ENCODE results near the gene TEDC2.

Gene TEDC2

DNA sequence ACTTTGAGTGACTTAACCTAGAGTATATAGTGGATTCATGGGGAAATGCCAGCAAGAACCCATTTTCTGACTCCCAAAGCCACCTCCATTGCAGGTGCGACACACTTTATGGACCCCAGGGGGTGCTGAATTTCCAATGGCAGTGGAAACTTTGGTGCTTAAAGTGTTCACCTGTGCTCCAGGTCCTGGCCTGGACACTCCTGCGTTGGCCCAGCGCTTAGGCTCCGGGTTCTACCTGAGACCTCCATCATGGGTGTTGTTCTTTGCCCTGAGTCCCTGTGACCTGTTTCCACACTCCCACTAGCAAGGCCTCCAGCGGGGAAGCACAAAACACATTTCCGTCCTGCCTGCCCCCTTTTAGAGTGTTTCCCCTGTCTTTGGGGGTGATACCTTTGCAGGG, 27.6 kb upstream of the TEDC2 start:
- TF ChIP-seq, protein P1, sequence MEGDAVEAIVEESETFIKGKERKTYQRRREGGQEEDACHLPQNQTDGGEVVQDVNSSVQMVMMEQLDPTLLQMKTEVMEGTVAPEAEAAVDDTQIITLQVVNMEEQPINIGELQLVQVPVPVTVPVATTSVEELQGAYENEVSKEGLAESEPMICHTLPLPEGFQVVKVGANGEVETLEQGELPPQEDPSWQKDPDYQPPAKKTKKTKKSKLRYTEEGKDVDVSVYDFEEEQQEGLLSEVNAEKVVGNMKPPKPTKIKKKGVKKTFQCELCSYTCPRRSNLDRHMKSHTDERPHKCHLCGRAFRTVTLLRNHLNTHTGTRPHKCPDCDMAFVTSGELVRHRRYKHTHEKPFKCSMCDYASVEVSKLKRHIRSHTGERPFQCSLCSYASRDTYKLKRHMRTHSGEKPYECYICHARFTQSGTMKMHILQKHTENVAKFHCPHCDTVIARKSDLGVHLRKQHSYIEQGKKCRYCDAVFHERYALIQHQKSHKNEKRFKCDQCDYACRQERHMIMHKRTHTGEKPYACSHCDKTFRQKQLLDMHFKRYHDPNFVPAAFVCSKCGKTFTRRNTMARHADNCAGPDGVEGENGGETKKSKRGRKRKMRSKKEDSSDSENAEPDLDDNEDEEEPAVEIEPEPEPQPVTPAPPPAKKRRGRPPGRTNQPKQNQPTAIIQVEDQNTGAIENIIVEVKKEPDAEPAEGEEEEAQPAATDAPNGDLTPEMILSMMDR (IDR thresholded peaks at IDR 0.05): no peak

DNA sequence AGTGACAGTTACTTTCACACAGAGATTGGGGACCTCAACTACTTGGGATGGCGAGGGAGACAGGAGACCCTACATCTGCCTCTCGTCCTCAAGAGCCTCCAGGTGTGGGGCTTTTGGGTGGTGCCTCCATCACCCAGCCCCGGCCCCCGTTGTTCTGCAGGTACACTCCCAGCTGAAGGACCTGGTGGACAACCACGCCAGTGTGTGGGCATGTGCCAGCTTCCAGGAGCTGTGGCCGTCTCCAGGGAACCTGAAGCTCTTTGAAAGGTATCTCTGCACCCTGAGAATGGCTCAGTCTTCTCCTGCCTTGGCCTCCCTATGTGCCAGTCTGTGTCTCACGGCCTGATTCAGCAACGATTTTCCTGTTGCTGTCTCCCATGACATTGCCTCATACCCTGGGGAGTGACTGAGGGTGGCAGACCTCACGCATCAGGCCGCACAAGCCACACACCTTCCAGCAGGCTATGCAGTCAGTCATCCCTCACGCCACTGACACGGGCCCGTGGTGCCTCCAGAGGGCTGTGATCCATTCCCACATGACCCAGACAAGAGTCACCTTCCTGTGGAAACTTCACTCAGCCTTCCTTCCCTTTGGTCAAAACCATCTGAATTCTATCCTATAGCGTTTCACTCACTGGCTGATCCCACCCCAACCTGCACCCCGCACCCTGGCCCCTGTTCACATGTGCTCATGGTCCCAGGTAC, 27.0 kb upstream of the TEDC2 start:
- TF ChIP-seq, protein P1 (IDR thresholded peaks at IDR 0.05): no peak

DNA sequence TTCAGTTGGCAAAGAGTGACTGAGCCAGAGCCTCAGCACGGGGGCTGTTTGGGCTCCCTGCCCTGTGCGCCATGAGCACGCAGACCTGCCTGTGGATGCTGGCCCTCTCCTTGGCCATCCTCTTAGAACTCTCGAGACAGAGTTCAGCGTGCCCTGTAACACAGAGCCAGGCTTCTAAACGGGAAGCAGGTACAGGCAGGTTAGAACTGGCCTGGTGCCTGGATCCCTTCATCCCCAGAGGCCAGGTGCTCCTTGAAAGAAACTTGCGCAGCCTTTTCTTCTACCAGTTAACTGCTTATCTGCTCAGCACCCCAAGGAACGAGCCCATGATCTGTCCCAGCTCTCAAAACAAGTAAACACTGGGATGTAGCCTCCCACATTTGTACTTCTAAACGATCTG, 23.8 kb upstream of the TEDC2 start:
- TF ChIP-seq, protein P1 (IDR thresholded peaks at IDR 0.05): no peak

GRCh38 chr16:2437032-2437790, 22.7 kb upstream of the TEDC2 start:
- TF ChIP-seq, protein P1 (IDR thresholded peaks at IDR 0.05): no peak

GRCh38 chr16:2438121-2438520, 21.8 kb upstream of the TEDC2 start:
- TF ChIP-seq, protein P1 (IDR thresholded peaks at IDR 0.05): no peak

- TF ChIP-seq, protein P1 (IDR thresholded peaks at IDR 0.05): no peak
Observed at GRCh38 chr16:2439598-2439997, 20.3 kb upstream of the TEDC2 start.

DNA sequence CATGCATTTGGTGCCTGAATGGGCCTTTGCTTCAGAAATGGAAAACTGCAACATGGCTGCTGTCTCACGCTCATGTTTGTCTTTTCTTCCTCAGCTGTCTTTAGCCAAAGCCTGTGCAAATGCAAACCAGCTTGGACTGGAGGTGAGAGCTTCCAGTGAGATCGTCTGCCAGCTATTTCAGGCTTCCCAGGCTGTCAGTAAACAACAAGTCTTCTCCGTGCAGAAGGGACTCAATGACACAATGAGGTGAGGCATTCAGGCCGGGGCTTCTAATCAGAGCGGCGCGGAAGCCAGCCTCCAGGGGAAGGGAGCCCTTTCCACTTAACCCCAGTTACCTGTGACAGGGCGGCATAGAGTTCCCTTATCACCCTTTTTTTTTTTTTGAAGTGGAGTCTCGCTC, 16.4 kb upstream of the TEDC2 start:
- TF ChIP-seq, protein P1 (IDR thresholded peaks at IDR 0.05): no peak

Data from LNCAP (cell line).